ENCODE data around the gene MTHFD1L. TPM values are rescaled to one million over a fixed set of nuclear protein-coding genes. Genes with fewer than 3 reads are reported as not detected.
"Not testable (repeated sequence)": the region's sequence is repeated elsewhere in the genome, so short reads cannot be mapped to it uniquely, and the experiment has no call there.

The MTHFD1L gene
- total RNA-seq, 4 donors from 2014 or later = 2.5 to 7.1 (median 4.2) TPM

GRCh38 chr6:151081656-151082055 is 216.2 kb downstream of the MTHFD1L start:
- DNase-seq (ENCODE audit: extremely low spot score) = no peak
- Histone ChIP-seq H3K9me3 (no peaks in the 10 kb centered on the region), H3K27ac (replicated peaks in 1 of 4) (no peak overlapping the region), H3K4me3 (no peak overlapping the region), H3K27me3 (no peaks in the 10 kb centered on the region), H3K36me3 (no peaks in the 10 kb centered on the region), H3K4me1 (no peaks in the 10 kb centered on the region)
- intact Hi-C loops (cut with DNase I) = no loop called here
- 69% methylated on average over 4 of the region's 4 CpGs for WGBS
- TF ChIP-seq POLR2A (IDR thresholded peaks at IDR 0.05; ENCODE audit: low read depth) (no peak), CTCF (IDR thresholded peaks at IDR 0.05) (no peak), POLR2AphosphoS5 (IDR thresholded peaks at IDR 0.05) (no peak), EP300 (IDR thresholded peaks at IDR 0.05) (no peak)

GRCh38 chr6:151082079-151082478 is 216.6 kb downstream of the MTHFD1L start:
- no peaks in the 10 kb centered on the region for H3K36me3 ChIP-seq
- no peak overlapping the region for H3K27ac ChIP-seq (replicated peaks in 1 of 4)
- TF ChIP-seq POLR2AphosphoS5 (IDR thresholded peaks at IDR 0.05) (no peak), EP300 (IDR thresholded peaks at IDR 0.05) (no peak), CTCF (IDR thresholded peaks at IDR 0.05) (no peak)
- no peak for DNase-seq (ENCODE audit: extremely low spot score)
- no peaks in the 10 kb centered on the region for H3K27me3 ChIP-seq
- WGBS = 92% methylated on average over 6 of the region's 6 CpGs
- intact Hi-C loops (cut with DNase I) = no loop called here
- no peaks in the 10 kb centered on the region for H3K4me1 ChIP-seq
- no peak overlapping the region for H3K4me3 ChIP-seq
- no peaks in the 10 kb centered on the region for H3K9me3 ChIP-seq

GRCh38 chr6:151084275-151084674 is 218.8 kb downstream of the MTHFD1L start:
- intact Hi-C loops (cut with DNase I) = no loop called here
- Histone ChIP-seq H3K4me3 (no peak overlapping the region), H3K9me3 (no peaks in the 10 kb centered on the region), H3K27ac (replicated peaks in 1 of 4) (no peak overlapping the region), H3K27me3 (no peaks in the 10 kb centered on the region), H3K36me3 (no peaks in the 10 kb centered on the region), H3K4me1 (no peaks in the 10 kb centered on the region)
- TF ChIP-seq EP300 (IDR thresholded peaks at IDR 0.05) = no peak
- TF ChIP-seq POLR2AphosphoS5 (IDR thresholded peaks at IDR 0.05) = no peak
- no peak for TF ChIP-seq CTCF (IDR thresholded peaks at IDR 0.05)
- TF ChIP-seq POLR2A (IDR thresholded peaks at IDR 0.05; ENCODE audit: low read depth) = no peak
- 97% methylated on average over 10 of the region's 10 CpGs for WGBS
- DNase-seq (ENCODE audit: extremely low spot score) = no peak

GRCh38 chr6:151087055-151087454 is 221.6 kb downstream of the MTHFD1L start:
- intact Hi-C loops (cut with DNase I); H3K27ac ChIP-seq (replicated peaks in 1 of 4); H3K4me3 ChIP-seq; H3K9me3 ChIP-seq; H3K36me3 ChIP-seq; H3K27me3 ChIP-seq; H3K4me1 ChIP-seq; DNase-seq (ENCODE audit: extremely low spot score): not testable (repeated sequence)
- 97% methylated on average over 8 of the region's 8 CpGs for WGBS

- Histone ChIP-seq H3K27ac (replicated peaks in 1 of 4) (no peak overlapping the region), H3K4me3 (no peak overlapping the region), H3K36me3 (peaks cover 0 to 2% (median 0%) of the 10 kb centered on the region in 4 donors), H3K27me3 (no peaks in the 10 kb centered on the region), H3K4me1 (no peaks in the 10 kb centered on the region), H3K9me3 (no peaks in the 10 kb centered on the region)
- no peak for DNase-seq (ENCODE audit: extremely low spot score)
- no peak for TF ChIP-seq POLR2A (IDR thresholded peaks at IDR 0.05; ENCODE audit: low read depth)
- no peak for TF ChIP-seq EP300 (IDR thresholded peaks at IDR 0.05)
- no peak for TF ChIP-seq CTCF (IDR thresholded peaks at IDR 0.05)
- no peak for TF ChIP-seq POLR2AphosphoS5 (IDR thresholded peaks at IDR 0.05)
- intact Hi-C loops (cut with DNase I) = no loop called here
- WGBS = 79% methylated on average over 16 of the region's 16 CpGs
Observed at GRCh38 chr6:151087861-151088598, 222.5 kb downstream of the MTHFD1L start.
